ENCODE results near the gene MYCBP. TPM values are rescaled to one million over a fixed set of nuclear protein-coding genes. Genes with fewer than 3 reads are reported as not detected.
"Not testable (repeated sequence)": the region's sequence is repeated elsewhere in the genome, so short reads cannot be mapped to it uniquely, and the experiment has no call there.

The MYCBP gene
- total RNA-seq, 1 donor from 2014 or later, result 12.8 TPM

DNA sequence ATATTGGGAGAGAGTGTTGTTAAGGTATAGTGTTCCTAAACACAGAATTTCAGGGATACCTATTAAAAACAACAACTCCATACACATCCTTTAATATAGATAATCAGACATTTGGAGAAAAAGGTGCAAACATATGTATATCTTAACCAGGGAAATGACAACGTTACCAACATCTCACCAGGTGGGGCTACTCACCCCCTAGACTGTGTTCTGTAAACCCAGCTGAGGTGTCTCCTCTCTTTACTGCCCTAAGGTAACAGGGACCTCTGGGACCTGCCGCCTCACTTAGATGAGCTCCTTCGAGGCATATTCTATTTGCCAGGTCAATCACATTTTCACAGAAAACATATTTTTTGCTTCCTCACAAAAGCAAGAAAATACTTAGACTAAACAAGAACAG, 26.9 kb downstream of the MYCBP start:
- Histone ChIP-seq H3K9me3 (no peaks in the 10 kb centered on the region), H3K36me3 (peaks cover 5 to 66% of the 10 kb centered on the region in 2 donors), H3K27ac (no peak overlapping the region), H3K27me3 (no peaks in the 10 kb centered on the region), H3K4me1 (no peaks in the 10 kb centered on the region), H3K4me3 (no peak overlapping the region)
- no peak for DNase-seq (ENCODE audit: extremely low spot score in 2 of 2)
- intact Hi-C loops (cut with DNase I), result no loop called here
- TF ChIP-seq, protein P1, sequence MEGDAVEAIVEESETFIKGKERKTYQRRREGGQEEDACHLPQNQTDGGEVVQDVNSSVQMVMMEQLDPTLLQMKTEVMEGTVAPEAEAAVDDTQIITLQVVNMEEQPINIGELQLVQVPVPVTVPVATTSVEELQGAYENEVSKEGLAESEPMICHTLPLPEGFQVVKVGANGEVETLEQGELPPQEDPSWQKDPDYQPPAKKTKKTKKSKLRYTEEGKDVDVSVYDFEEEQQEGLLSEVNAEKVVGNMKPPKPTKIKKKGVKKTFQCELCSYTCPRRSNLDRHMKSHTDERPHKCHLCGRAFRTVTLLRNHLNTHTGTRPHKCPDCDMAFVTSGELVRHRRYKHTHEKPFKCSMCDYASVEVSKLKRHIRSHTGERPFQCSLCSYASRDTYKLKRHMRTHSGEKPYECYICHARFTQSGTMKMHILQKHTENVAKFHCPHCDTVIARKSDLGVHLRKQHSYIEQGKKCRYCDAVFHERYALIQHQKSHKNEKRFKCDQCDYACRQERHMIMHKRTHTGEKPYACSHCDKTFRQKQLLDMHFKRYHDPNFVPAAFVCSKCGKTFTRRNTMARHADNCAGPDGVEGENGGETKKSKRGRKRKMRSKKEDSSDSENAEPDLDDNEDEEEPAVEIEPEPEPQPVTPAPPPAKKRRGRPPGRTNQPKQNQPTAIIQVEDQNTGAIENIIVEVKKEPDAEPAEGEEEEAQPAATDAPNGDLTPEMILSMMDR (IDR thresholded peaks at IDR 0.05), result no peak
- no peak for TF ChIP-seq POLR2AphosphoS5 (IDR thresholded peaks at IDR 0.05; ENCODE audit: insufficient read depth in 1 of 2, low read depth in 1 of 2)
- no peak for TF ChIP-seq POLR2A (IDR thresholded peaks at IDR 0.05)

DNA sequence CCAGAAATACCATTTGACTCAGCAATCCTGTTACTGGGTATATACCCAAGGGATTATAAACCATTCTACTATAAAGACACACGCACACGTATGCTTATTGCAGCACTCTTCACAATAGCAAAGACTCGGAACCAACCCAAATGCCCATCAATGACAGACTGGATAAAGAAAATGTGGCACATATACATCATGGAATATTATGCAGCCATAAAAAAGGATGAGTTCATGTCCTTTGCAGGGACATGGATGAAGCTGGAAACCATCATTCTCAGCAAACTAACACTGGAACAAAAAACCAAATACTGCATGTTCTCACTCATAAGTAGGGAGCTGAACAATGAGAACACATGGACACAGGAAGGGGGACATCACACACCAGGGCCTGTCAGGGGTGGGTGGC, 28.1 kb downstream of the MYCBP start:
- DNase-seq (ENCODE audit: extremely low spot score in 2 of 2); H3K27me3 ChIP-seq; H3K27ac ChIP-seq; H3K9me3 ChIP-seq; intact Hi-C loops (cut with DNase I); H3K4me3 ChIP-seq; H3K4me1 ChIP-seq: not testable (repeated sequence)
- H3K36me3 ChIP-seq, result peaks cover 5 to 55% of the 10 kb centered on the region in 2 donors

DNA sequence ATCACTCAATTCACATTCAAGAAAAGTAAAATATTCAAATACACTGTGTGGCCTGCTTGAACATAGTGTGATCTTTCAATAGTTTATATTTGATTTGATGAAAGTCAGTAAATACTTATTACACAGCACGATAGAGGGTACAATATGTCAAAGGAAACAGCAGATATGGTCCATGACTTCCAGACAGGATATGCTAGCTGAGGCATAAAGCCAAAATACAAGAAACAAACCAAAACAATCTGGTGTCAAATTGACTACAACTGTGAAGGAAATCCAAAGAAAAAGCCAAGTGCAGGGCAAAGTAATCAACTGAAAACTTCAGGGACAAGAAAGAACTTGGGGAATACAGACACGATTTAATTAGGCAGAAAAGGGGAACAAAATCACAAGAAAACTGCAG, 32.9 kb downstream of the MYCBP start:
- Histone ChIP-seq H3K27me3 (no peaks in the 10 kb centered on the region), H3K4me1 (peaks cover 6% of the 10 kb centered on the region), H3K4me3 (no peak overlapping the region), H3K27ac (no peak overlapping the region), H3K9me3 (no peaks in the 10 kb centered on the region), H3K36me3 (peaks cover 5 to 48% of the 10 kb centered on the region in 2 donors)
- intact Hi-C loops (cut with DNase I), result no loop called here
- no peak for DNase-seq (ENCODE audit: extremely low spot score in 2 of 2)
- TF ChIP-seq POLR2AphosphoS5 (IDR thresholded peaks at IDR 0.05; ENCODE audit: insufficient read depth in 1 of 2, low read depth in 1 of 2), result no peak
- TF ChIP-seq, protein P1 (IDR thresholded peaks at IDR 0.05), result no peak
- TF ChIP-seq POLR2A (IDR thresholded peaks at IDR 0.05), result no peak

DNA sequence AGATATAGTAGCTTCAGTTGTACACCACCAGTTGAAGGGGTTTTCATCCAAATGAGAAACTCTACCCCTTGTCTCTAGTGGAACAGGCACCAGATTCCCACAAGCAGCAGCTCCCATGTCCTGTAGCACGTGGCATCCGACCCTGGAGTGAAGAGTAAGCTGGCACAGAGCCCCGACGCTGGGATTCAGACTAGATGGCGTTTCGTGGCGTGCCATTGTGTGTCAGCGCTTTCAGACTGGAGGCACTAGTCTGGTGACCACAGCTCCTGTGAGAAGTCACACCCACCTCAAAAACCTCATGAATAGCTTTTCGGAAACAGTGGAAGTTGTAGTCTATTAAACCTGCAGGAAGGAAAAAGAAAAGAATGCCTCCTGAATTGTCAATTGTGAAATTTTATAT, 33.8 kb downstream of the MYCBP start:
- peaks cover 5 to 39% of the 10 kb centered on the region in 2 donors for H3K36me3 ChIP-seq
- no peak for TF ChIP-seq POLR2AphosphoS5 (IDR thresholded peaks at IDR 0.05; ENCODE audit: insufficient read depth in 1 of 2, low read depth in 1 of 2)
- TF ChIP-seq POLR2A (IDR thresholded peaks at IDR 0.05), result no peak
- TF ChIP-seq, protein P1 (IDR thresholded peaks at IDR 0.05), result no peak
- no peak for DNase-seq (ENCODE audit: extremely low spot score in 2 of 2)
- intact Hi-C loops (cut with DNase I), result no loop called here
- H3K27ac ChIP-seq, result no peak overlapping the region
- no peaks in the 10 kb centered on the region for H3K9me3 ChIP-seq
- H3K27me3 ChIP-seq, result no peaks in the 10 kb centered on the region
- no peak overlapping the region for H3K4me3 ChIP-seq
- H3K4me1 ChIP-seq, result peaks cover 6% of the 10 kb centered on the region

DNA sequence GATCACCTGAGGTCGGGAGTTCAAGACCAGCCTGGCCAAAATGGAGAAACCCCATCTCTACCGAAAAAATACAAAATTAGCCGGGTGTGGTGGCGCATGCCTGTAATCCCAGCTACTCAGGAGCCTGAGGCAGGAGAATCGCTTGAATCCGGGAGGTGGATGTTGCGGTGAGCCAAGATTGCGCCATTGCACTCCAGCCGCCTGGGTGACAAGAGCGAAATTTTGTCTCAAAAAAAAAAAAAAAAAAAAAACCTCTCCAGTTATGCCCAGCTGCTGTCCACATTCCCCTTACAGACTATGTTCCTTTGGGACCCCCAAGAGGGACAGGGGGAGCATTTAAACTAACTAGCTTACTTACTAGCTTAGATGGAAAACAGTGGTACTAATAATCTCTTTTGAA, 36.8 kb downstream of the MYCBP start:
- H3K27me3 ChIP-seq; H3K9me3 ChIP-seq; DNase-seq (ENCODE audit: extremely low spot score in 2 of 2); H3K27ac ChIP-seq; H3K4me3 ChIP-seq; H3K4me1 ChIP-seq; intact Hi-C loops (cut with DNase I): not testable (repeated sequence)
- peaks cover 0 to 21% of the 10 kb centered on the region in 2 donors for H3K36me3 ChIP-seq

DNA sequence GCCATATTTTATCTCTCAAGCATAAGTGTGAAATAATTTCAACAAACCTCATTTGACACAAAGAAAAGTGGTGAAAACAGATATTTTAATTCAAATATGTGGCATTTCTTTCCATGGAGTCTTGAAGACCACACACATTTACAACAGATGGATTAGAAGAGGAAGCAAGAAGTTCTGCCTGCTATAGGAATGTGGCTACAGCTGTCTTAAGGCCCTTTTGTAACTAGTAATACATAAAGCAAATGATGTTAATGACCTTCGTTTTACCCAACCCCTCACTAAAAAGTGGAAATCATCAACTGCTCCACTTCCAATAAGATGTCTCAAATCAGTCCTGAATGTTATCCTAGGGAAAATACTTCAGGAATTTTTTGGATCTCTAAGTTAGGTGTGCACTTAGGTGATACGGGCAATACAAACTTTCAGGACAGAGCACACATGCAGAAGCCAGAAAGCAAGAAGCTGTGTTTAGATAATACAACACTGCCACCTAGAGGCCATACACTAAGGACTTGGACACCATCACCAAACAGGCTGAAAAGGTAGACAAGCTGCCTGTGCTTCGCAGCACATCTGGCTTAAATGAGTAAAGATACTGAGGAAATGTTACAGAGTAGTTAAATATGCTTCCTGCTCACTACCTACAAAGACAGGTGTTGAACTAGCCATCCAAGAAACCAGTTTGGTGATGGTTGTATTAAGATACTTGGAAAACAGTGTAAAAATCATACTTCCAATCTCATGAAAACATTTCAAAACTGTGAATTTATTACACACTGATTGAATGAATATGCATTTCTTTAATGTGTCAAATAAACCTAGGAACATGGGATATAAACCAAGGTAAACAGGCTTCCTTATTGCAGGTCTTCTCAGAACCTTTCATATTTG, 38.0 kb downstream of the MYCBP start:
- H3K9me3 ChIP-seq, result no peaks in the 10 kb centered on the region
- TF ChIP-seq, protein P1 (IDR thresholded peaks at IDR 0.05), result peak; percentile 54 to 79 (median 70)
- TF ChIP-seq POLR2AphosphoS5 (IDR thresholded peaks at IDR 0.05; ENCODE audit: insufficient read depth in 1 of 2, low read depth in 1 of 2) (peak in 1 of 2 donors; percentile 46), POLR2A (IDR thresholded peaks at IDR 0.05) (no peak)
- no peak overlapping the region for H3K4me3 ChIP-seq
- no peaks in the 10 kb centered on the region for H3K27me3 ChIP-seq
- H3K27ac ChIP-seq, result no peak overlapping the region
- peaks cover 0 to 20% of the 10 kb centered on the region in 2 donors for H3K36me3 ChIP-seq
- DNase-seq (ENCODE audit: extremely low spot score in 2 of 2), result no peak
- intact Hi-C loops (cut with DNase I), result loop anchor here (5.0 kb wide), 1 partner anchor 798 kb away; no protein-coding TSS in a partner anchor
- no peaks in the 10 kb centered on the region for H3K4me1 ChIP-seq

All from vagina (tissue), 2 donors.